Measurements from ENCODE around the gene TCF25. TPM values are rescaled to one million over a fixed set of nuclear protein-coding genes. Genes with fewer than 3 reads are reported as not detected.

Gene TCF25
- total RNA-seq, 1 experiment from 2014 or later: 345 TPM

- Histone ChIP-seq H3K79me2 (ENCODE audit: insufficient read depth, low read length) (no peaks in the 10 kb centered on the region), H3K9me3 (ENCODE audit: control insufficient read depth in 1 of 2, insufficient read depth in 1 of 2, low read depth in 1 of 2, low read length in 2 of 2) (no peaks in the 10 kb centered on the region), H3K9me2 (ENCODE audit: insufficient read depth) (no peaks in the 10 kb centered on the region), H3K27me3 (ENCODE audit: insufficient read depth, low read length) (no peaks in the 10 kb centered on the region), H3K9ac (ENCODE audit: low read length) (peak overlapping the region; percentile 70; the same call in 1 of the 2 replicates), H3K27ac (ENCODE audit: low read depth, low read length) (no peak overlapping the region), H3K36me3 (ENCODE audit: control insufficient read depth in 1 of 2, insufficient read depth in 2 of 2, low read length in 2 of 2) (no peaks in the 10 kb centered on the region), H3K4me2 (ENCODE audit: low read length) (peak overlapping the region; percentile 83), H2AFZ (ENCODE audit: low read depth, low read length, poor library complexity, severe bottlenecking) (no peak overlapping the region), H4K20me1 (ENCODE audit: insufficient read depth) (no peaks in the 10 kb centered on the region), H3K4me3 (replicated peaks in 1 of 2; ENCODE audit: low read depth in 1 of 2, low read length in 2 of 2) (peak overlapping the region; percentile 58 to 61; a peak in 3 of 4 replicates), H3K4me1 (ENCODE audit: control insufficient read depth in 1 of 2, insufficient read depth in 2 of 2, low read length in 2 of 2) (peaks cover 29 to 40% of the 10 kb centered on the region in 2 experiments)
- no TSS peak for BruUV-seq (replicated peaks)
- TF ChIP-seq EZH2phosphoT487 (IDR thresholded peaks at IDR 0.05; ENCODE audit: borderline replicate concordance) (no peak), POLR2A (IDR thresholded peaks at IDR 0.05; ENCODE audit: borderline replicate concordance, extremely low read depth, insufficient read depth, insufficient read length) (no peak), EZH2 (IDR thresholded peaks at IDR 0.05) (no peak), RAD21 (IDR thresholded peaks at IDR 0.05; ENCODE audit: low read depth) (no peak), POLR2AphosphoS5 (IDR thresholded peaks at IDR 0.05; ENCODE audit: low read depth, low read length) (no peak), ZNF274 (IDR thresholded peaks at IDR 0.05; ENCODE audit: low read depth, low read length) (no peak)
- intact Hi-C loops (cut with micrococcal nuclease): no loop called here
- ChIA-PET CTCF (no interaction called here), POLR2A (interaction anchor here (0.7 to 1.0 kb wide), 2 partner anchors 10 to 34 kb away, joined by 3 read pairs; no protein-coding TSS in a partner anchor), RAD21 (ENCODE audit: low non-redundant PET in 1 of 2, low total read pairs in 2 of 2, uncharacterized antibody in 2 of 2, unreplicated experiment in 2 of 2) (no interaction called here)
- no peak for ATAC-seq
- DNase-seq (ENCODE audit: low read depth, low spot score): no peak
These were observed 46.6 kb upstream of the TCF25 start for GRCh38 chr16:89826531-89827382.

DNA sequence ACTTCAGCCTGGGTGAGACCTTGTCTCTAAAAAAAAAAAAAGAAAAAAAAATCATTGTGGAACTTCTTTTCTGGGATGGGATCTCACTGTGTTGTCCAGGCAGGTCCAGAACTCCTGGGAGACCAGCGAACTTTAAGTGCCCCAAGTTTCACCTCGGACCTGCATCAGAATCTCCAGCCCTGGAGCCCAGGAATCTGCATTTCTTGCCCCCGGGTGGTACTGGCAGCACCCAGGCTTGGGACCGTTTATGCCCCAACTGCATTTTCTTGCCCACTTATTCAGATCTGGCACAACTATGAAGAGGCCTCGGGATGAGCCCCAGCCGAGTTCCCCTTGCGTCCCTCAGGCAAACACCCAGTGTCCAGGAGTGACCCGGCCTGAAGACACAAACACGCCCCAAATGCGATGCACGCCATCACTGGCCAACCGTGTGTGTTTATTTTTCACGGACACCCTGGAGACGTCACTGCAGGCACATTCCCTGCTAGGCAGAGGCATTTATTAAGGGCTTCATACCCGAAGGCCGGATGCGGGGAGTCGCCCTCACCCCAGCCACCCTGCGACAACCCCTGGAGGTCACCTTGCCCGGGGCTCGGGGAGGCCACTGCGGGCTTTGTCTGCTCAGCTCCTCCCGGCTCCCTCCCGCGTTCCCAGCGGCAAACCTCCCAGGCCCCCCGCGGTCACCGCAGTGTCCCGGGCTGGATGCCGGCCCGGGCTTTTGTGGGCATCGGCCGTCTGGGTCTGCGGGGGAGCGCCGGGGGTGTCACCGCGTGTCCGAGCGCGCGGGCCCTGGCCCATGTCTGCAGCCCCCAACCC, 45.8 kb upstream of the TCF25 start:
- ChIA-PET RAD21 (ENCODE audit: low non-redundant PET in 1 of 2, low total read pairs in 2 of 2, uncharacterized antibody in 2 of 2, unreplicated experiment in 2 of 2) (no interaction called here), POLR2A (interaction anchor here (0.7 to 1.1 kb wide), 3 partner anchors 11 to 33 kb away, joined by 3 to 5 read pairs (median 3); no protein-coding TSS in a partner anchor), CTCF (no interaction called here)
- no TSS peak for BruUV-seq (replicated peaks)
- Histone ChIP-seq H3K79me2 (ENCODE audit: insufficient read depth, low read length) (no peaks in the 10 kb centered on the region), H3K4me3 (replicated peaks in 1 of 2; ENCODE audit: low read depth in 1 of 2, low read length in 2 of 2) (peak overlapping the region; percentile 58 to 61), H3K4me2 (ENCODE audit: low read length) (peak overlapping the region; percentile 83), H3K27me3 (ENCODE audit: insufficient read depth, low read length) (no peaks in the 10 kb centered on the region), H4K20me1 (ENCODE audit: insufficient read depth) (no peaks in the 10 kb centered on the region), H2AFZ (ENCODE audit: low read depth, low read length, poor library complexity, severe bottlenecking) (no peak overlapping the region), H3K4me1 (ENCODE audit: control insufficient read depth in 1 of 2, insufficient read depth in 2 of 2, low read length in 2 of 2) (peaks cover 22 to 32% of the 10 kb centered on the region in 2 experiments), H3K27ac (ENCODE audit: low read depth, low read length) (peak overlapping the region; percentile 76), H3K9me2 (ENCODE audit: insufficient read depth) (no peaks in the 10 kb centered on the region), H3K9me3 (ENCODE audit: control insufficient read depth in 1 of 2, insufficient read depth in 1 of 2, low read depth in 1 of 2, low read length in 2 of 2) (no peaks in the 10 kb centered on the region), H3K36me3 (ENCODE audit: control insufficient read depth in 1 of 2, insufficient read depth in 2 of 2, low read length in 2 of 2) (no peaks in the 10 kb centered on the region), H3K9ac (ENCODE audit: low read length) (peak overlapping the region; percentile 70)
- intact Hi-C loops (cut with micrococcal nuclease): loop anchor here (1.0 kb wide), 1 partner anchor 11 kb away; the partner anchor contains the start of gene FANCA
- peak; percentile 71 for ATAC-seq
- peak; percentile 54 for DNase-seq (ENCODE audit: low read depth, low spot score)
- TF ChIP-seq ZFX (IDR thresholded peaks at IDR 0.05) (peak; percentile 18; the same call in 1 of the 2 replicates), SP1 (IDR thresholded peaks at IDR 0.05; ENCODE audit: low read depth) (no peak), JUND (IDR thresholded peaks at IDR 0.05) (no peak)
- TF ChIP-seq, protein P1, sequence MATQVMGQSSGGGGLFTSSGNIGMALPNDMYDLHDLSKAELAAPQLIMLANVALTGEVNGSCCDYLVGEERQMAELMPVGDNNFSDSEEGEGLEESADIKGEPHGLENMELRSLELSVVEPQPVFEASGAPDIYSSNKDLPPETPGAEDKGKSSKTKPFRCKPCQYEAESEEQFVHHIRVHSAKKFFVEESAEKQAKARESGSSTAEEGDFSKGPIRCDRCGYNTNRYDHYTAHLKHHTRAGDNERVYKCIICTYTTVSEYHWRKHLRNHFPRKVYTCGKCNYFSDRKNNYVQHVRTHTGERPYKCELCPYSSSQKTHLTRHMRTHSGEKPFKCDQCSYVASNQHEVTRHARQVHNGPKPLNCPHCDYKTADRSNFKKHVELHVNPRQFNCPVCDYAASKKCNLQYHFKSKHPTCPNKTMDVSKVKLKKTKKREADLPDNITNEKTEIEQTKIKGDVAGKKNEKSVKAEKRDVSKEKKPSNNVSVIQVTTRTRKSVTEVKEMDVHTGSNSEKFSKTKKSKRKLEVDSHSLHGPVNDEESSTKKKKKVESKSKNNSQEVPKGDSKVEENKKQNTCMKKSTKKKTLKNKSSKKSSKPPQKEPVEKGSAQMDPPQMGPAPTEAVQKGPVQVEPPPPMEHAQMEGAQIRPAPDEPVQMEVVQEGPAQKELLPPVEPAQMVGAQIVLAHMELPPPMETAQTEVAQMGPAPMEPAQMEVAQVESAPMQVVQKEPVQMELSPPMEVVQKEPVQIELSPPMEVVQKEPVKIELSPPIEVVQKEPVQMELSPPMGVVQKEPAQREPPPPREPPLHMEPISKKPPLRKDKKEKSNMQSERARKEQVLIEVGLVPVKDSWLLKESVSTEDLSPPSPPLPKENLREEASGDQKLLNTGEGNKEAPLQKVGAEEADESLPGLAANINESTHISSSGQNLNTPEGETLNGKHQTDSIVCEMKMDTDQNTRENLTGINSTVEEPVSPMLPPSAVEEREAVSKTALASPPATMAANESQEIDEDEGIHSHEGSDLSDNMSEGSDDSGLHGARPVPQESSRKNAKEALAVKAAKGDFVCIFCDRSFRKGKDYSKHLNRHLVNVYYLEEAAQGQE (IDR thresholded peaks at IDR 0.05; ENCODE audit: low read depth): no peak

All from HCT116 (cell line).